ENCODE results near the gene SMAD7. TPM values are rescaled to one million over a fixed set of nuclear protein-coding genes. Genes with fewer than 3 reads are reported as not detected.

Gene SMAD7
- total and polyA plus RNA-seq, 2 experiments from 2014 or later, result 11.8 to 29.8 TPM

- no peak for TF ChIP-seq ZNF462 (CRISPR knock-in tag; IDR thresholded peaks at IDR 0.05)
Measured at GRCh38 chr18:48953104-48953706, 2.4 kb upstream of the SMAD7 start (continued).

GRCh38 chr18:48952287-48953103, 1.7 kb upstream of the SMAD7 start:
- peaks cover 24% of the 10 kb centered on the region for H4K20me1 ChIP-seq (replicated peaks; ENCODE audit: insufficient read depth)
- peaks cover 21% of the 10 kb centered on the region for H3K27me3 ChIP-seq (ENCODE audit: insufficient read depth)
- peak overlapping the region; percentile 94 for H3K4me3 ChIP-seq
- H3K4me2 ChIP-seq, result peak overlapping the region; percentile 99
- Mint-ChIP-seq H3K27ac (peak overlapping the region; percentile 98), H3K36me3 (ENCODE audit: low read depth) (peaks cover 22% of the 10 kb centered on the region), H3K9me3 (peaks cover 2% of the 10 kb centered on the region; the same call in 1 of the 3 replicates), H3K4me1 (peaks cover 44% of the 10 kb centered on the region), H3K27me3 (ENCODE audit: insufficient read depth, low read depth, poor library complexity) (peaks cover 36% of the 10 kb centered on the region), H3K4me3 (peak overlapping the region; percentile 82)
- no peaks in the 10 kb centered on the region for H3K36me3 ChIP-seq (ENCODE audit: insufficient read depth)
- ATAC-seq (peak; percentile 35), DNase-seq (ENCODE audit: low spot score) (peak; percentile 84)
- H3K9me2 ChIP-seq (ENCODE audit: insufficient read depth), result no peaks in the 10 kb centered on the region
- H3K27ac ChIP-seq (ENCODE audit: low read depth), result peak overlapping the region; percentile 100
- peak overlapping the region; percentile 84; the same call in 1 of the 2 replicates for H2AFZ ChIP-seq
- TF ChIP-seq EZH2phosphoT487 (IDR thresholded peaks at IDR 0.05; ENCODE audit: unreplicated experiment) (no peak), ZNF331 (CRISPR knock-in tag; IDR thresholded peaks at IDR 0.05; ENCODE audit: low read depth) (no peak), POLR2AphosphoS5 (IDR thresholded peaks at IDR 0.05; ENCODE audit: low read depth) (peak; percentile 22; the same call in 1 of the 2 replicates)
- TF ChIP-seq, protein P1, sequence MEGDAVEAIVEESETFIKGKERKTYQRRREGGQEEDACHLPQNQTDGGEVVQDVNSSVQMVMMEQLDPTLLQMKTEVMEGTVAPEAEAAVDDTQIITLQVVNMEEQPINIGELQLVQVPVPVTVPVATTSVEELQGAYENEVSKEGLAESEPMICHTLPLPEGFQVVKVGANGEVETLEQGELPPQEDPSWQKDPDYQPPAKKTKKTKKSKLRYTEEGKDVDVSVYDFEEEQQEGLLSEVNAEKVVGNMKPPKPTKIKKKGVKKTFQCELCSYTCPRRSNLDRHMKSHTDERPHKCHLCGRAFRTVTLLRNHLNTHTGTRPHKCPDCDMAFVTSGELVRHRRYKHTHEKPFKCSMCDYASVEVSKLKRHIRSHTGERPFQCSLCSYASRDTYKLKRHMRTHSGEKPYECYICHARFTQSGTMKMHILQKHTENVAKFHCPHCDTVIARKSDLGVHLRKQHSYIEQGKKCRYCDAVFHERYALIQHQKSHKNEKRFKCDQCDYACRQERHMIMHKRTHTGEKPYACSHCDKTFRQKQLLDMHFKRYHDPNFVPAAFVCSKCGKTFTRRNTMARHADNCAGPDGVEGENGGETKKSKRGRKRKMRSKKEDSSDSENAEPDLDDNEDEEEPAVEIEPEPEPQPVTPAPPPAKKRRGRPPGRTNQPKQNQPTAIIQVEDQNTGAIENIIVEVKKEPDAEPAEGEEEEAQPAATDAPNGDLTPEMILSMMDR (conservative IDR thresholded peaks at IDR 0.05; ENCODE audit: low read depth in 2 of 2), result no peak
- peaks cover 16% of the 10 kb centered on the region for H3F3A ChIP-seq (replicated peaks; ENCODE audit: low read depth)
- peaks cover 46% of the 10 kb centered on the region for H3K4me1 ChIP-seq (ENCODE audit: insufficient read depth)
- peaks cover 46% of the 10 kb centered on the region for H3K79me2 ChIP-seq (replicated peaks; ENCODE audit: insufficient read depth)
